Liver (tissue), 9 donors: ENCODE measurements around the gene CCM2L. TPM values are rescaled to one million over a fixed set of nuclear protein-coding genes. Genes with fewer than 3 reads are reported as not detected.

Source experiments
- DNase-seq: peaks from one replicate; pipeline ENCODE4 v3.0.0-alpha.2; 2017; ENCODE audit warnings: low spot score
- H3K27ac ChIP-seq, 2 donors: one replicate each; pipeline ENCODE4 v1.7.0; 2013; ENCODE audit warnings: inconsistent platforms in 2 of 2, low read length in 2 of 2, control low read depth in 1 of 2, low read depth in 1 of 2, mild to moderate bottlenecking in 1 of 2
- H3K27me3 ChIP-seq, 4 donors: one replicate each; pipeline versions ENCODE4 v1.6.1 to v1.7.0; 2013; ENCODE audit warnings: low read length in 3 of 4, inconsistent platforms in 1 of 4, mild to moderate bottlenecking in 1 of 4, moderate library complexity in 1 of 4; ENCODE audit not compliant: control insufficient read depth in 4 of 4, insufficient read depth in 4 of 4
- H3K36me3 ChIP-seq, 4 donors: one replicate each; pipeline versions ENCODE4 v1.6.1 to v1.7.0; 2013; ENCODE audit warnings: low read length in 3 of 4, mild to moderate bottlenecking in 3 of 4, low read depth in 1 of 4, moderate library complexity in 1 of 4; ENCODE audit not compliant: control insufficient read depth in 4 of 4, insufficient read depth in 3 of 4
- H3K4me1 ChIP-seq, 4 donors: one replicate each; pipeline versions ENCODE4 v1.6.1 to v1.7.0; 2013; ENCODE audit warnings: low read length in 3 of 4, mild to moderate bottlenecking in 3 of 4, moderate library complexity in 1 of 4; ENCODE audit not compliant: control insufficient read depth in 4 of 4, insufficient read depth in 4 of 4
- H3K4me3 ChIP-seq, 3 donors: one replicate each; pipeline versions ENCODE4 v1.6.1 to v1.7.0; 2013; ENCODE audit warnings: low read length in 3 of 3, control low read depth in 1 of 3, low read depth in 1 of 3, mild to moderate bottlenecking in 1 of 3
- H3K9ac ChIP-seq, 2 donors: one replicate each; pipeline ENCODE4 v1.7.0; 2013; ENCODE audit warnings: low read length in 2 of 2, mild to moderate bottlenecking in 2 of 2, moderate library complexity in 2 of 2, control low read depth in 1 of 2, low read depth in 1 of 2
- H3K9me3 ChIP-seq, 4 donors: one replicate each; pipeline versions ENCODE4 v1.6.1 to v1.7.0; 2013; ENCODE audit warnings: low read length in 3 of 4; ENCODE audit not compliant: control insufficient read depth in 4 of 4
- ATF3 ChIP-seq: IDR thresholded peaks from 2 replicates; pipeline ENCODE4 v1.6.1; 2016; ENCODE audit warnings: antibody characterized with exemption
- CTCF ChIP-seq: fragments of 150-350 bp; IDR thresholded peaks from 2 replicates; pipeline ENCODE4 v1.5.1; 2017; ENCODE audit warnings: improper control_type of control experiment, low read depth, low read length; ENCODE audit not compliant: missing input control
- EGR1 ChIP-seq, 2 donors: IDR thresholded peaks; 2 replicates each; pipeline ENCODE4 v1.6.1; 2016 to 2018; ENCODE audit warnings: antibody characterized with exemption in 2 of 2, low read depth in 2 of 2
- FOXA1 ChIP-seq: IDR thresholded peaks from 2 replicates; pipeline ENCODE4 v1.6.1; 2016; ENCODE audit warnings: antibody characterized with exemption
- FOXA2 ChIP-seq: IDR thresholded peaks from 2 replicates; pipeline ENCODE4 v1.6.1; 2016; ENCODE audit warnings: antibody characterized with exemption
- GABPA ChIP-seq, 2 donors: IDR thresholded peaks in 1 of 2; conservative IDR thresholded peaks in 1 of 2; 2 replicates each; pipeline ENCODE4 v1.6.1; 2016; ENCODE audit warnings: antibody characterized with exemption in 2 of 2, mild to moderate bottlenecking in 1 of 2, moderate library complexity in 1 of 2
- HNF4A ChIP-seq, 2 donors: conservative IDR thresholded peaks; 2 replicates each; pipeline ENCODE4 v1.6.1; 2016; ENCODE audit warnings: antibody characterized with exemption in 2 of 2, mild to moderate bottlenecking in 2 of 2
- HNF4G ChIP-seq: IDR thresholded peaks from 2 replicates; pipeline ENCODE4 v1.6.1; 2016; ENCODE audit warnings: antibody characterized with exemption
- JUND ChIP-seq, 2 donors: IDR thresholded peaks; 2 replicates each; pipeline ENCODE4 v1.6.1; 2016; ENCODE audit warnings: antibody characterized with exemption in 2 of 2
- MAX ChIP-seq: IDR thresholded peaks from 2 replicates; pipeline ENCODE4 v1.6.1; 2016; ENCODE audit warnings: antibody characterized with exemption
- NR2F2 ChIP-seq: IDR thresholded peaks from 2 replicates; pipeline ENCODE4 v1.6.1; 2016; ENCODE audit warnings: antibody characterized with exemption
- RAD21 ChIP-seq, 2 donors: IDR thresholded peaks; 2 replicates each; pipeline ENCODE4 v1.6.1; 2016; ENCODE audit warnings: antibody characterized with exemption in 2 of 2, mild to moderate bottlenecking in 2 of 2
- REST ChIP-seq: IDR thresholded peaks from 2 replicates; pipeline ENCODE4 v1.6.1; 2016; ENCODE audit warnings: antibody characterized with exemption, mild to moderate bottlenecking
- RXRA ChIP-seq, 2 donors: IDR thresholded peaks; 2 replicates each; pipeline ENCODE4 v1.6.1; 2017 to 2018; ENCODE audit warnings: antibody characterized with exemption in 2 of 2, mild to moderate bottlenecking in 1 of 2
- SP1 ChIP-seq: IDR thresholded peaks from 2 replicates; pipeline ENCODE4 v1.6.1; 2018; ENCODE audit warnings: antibody characterized with exemption, mild to moderate bottlenecking
- TAF1 ChIP-seq: conservative IDR thresholded peaks from 2 replicates; pipeline ENCODE4 v1.6.1; 2016; ENCODE audit warnings: antibody characterized with exemption, mild to moderate bottlenecking
- YY1 ChIP-seq: IDR thresholded peaks from 2 replicates; pipeline ENCODE4 v1.6.1; 2016; ENCODE audit warnings: antibody characterized with exemption, mild to moderate bottlenecking
- ZBTB33 ChIP-seq: IDR thresholded peaks from 2 replicates; pipeline ENCODE4 v1.6.1; 2016; ENCODE audit warnings: antibody characterized with exemption
- WGBS: extraction: QIAGEN DNeasy Blood & Tissue Kit; methylation state at CpG from one replicate; pipeline ENCODE4 v1.1.7; 2013; 5-methylcytosine and 5-hydroxymethylcytosine counted together
- polyA plus RNA-seq, 2 donors: library from polyadenylated mRNA; stranded (reverse) in 1 of 2; unstranded in 1 of 2; fragments of 200-250 nt in 1 of 2; fragments of >200 nt in 1 of 2; fragmentation: Nextera tagmentation in 1 of 2; extraction: Ambion mirVana in 1 of 2; gene quantifications; one replicate each; pipeline versions ENCODE4 v1.2.1 to v1.2.3, GENCODE V29; 2013 to 2015
- total RNA-seq, 2 donors: library from RNA; depleted of rRNA; stranded (reverse); fragments of >200 nt; gene quantifications; one replicate each; pipeline ENCODE4 v1.2.3, GENCODE V29; 2014
- donor health status: healthy.
- donor health status: healthy.
- donor health status: healthy.
- donor health status: healthy.
- donor health status: healthy.

The CCM2L gene
- total and polyA plus RNA-seq, 4 donors: 0.31 to 2.1 (median 1.2) TPM

GRCh38 chr20:32027643-32028042 lies 17.4 kb downstream of the CCM2L start:
- H3K27ac ChIP-seq: no peak overlapping the region
- DNase-seq: no peak
- 89% methylated on average over 3 of the region's 3 CpGs for WGBS
- no peak for TF ChIP-seq JUND (IDR thresholded peaks at IDR 0.05)
- TF ChIP-seq YY1: no peak
- no peak for TF ChIP-seq REST
- no peak for TF ChIP-seq EGR1 (IDR thresholded peaks at IDR 0.05; ENCODE audit: low read depth in 2 of 2)
- TF ChIP-seq HNF4G: no peak
- no peak for TF ChIP-seq CTCF
- no peak for TF ChIP-seq RAD21 (IDR thresholded peaks at IDR 0.05)
- no peak for TF ChIP-seq RXRA (IDR thresholded peaks at IDR 0.05)
- TF ChIP-seq GABPA (IDR thresholded peaks at IDR 0.05 in 1 of 2, conservative IDR thresholded peaks at IDR 0.05 in 1 of 2): no peak
- TF ChIP-seq FOXA2: no peak
- TF ChIP-seq TAF1: no peak
- TF ChIP-seq SP1: no peak
- no peak for TF ChIP-seq MAX
- no peak for TF ChIP-seq ZBTB33
- no peak for TF ChIP-seq ATF3
- TF ChIP-seq NR2F2: no peak
- TF ChIP-seq HNF4A (conservative IDR thresholded peaks at IDR 0.05): no peak
- TF ChIP-seq FOXA1: no peak
- no peaks in the 10 kb centered on the region for H3K36me3 ChIP-seq
- no peak overlapping the region for H3K4me3 ChIP-seq
- H3K9ac ChIP-seq: no peak overlapping the region
- H3K9me3 ChIP-seq: no peaks in the 10 kb centered on the region
- no peaks in the 10 kb centered on the region for H3K27me3 ChIP-seq
- peaks cover 3 to 13% (median 7%) of the 10 kb centered on the region in 4 donors for H3K4me1 ChIP-seq
